GM12872 (cell line): ENCODE data around the gene ZER1.

ENCODE experiments used
- CTCF ChIP-seq: IDR thresholded peaks from 3 replicates; pipeline ENCODE4 v1.5.1; 2011; ENCODE audit warnings: low read depth, mild to moderate bottlenecking, low read length, moderate library complexity; ENCODE audit not compliant: insufficient read depth

ZER1 gene

GRCh38 chr9:128809831-128810230 lies 38.1 kb upstream of the ZER1 start:
- TF ChIP-seq CTCF, result peak; percentile 26; the same call in 1 of the 3 replicates

- no peak for TF ChIP-seq CTCF
Measured at GRCh38 chr9:128809036-128809599, 37.4 kb upstream of the ZER1 start.

- TF ChIP-seq CTCF, result no peak
Measured at GRCh38 chr9:128808543-128808942, 36.8 kb upstream of the ZER1 start.

- no peak for TF ChIP-seq CTCF
Measured at GRCh38 chr9:128807827-128808226, 36.1 kb upstream of the ZER1 start.

DNA sequence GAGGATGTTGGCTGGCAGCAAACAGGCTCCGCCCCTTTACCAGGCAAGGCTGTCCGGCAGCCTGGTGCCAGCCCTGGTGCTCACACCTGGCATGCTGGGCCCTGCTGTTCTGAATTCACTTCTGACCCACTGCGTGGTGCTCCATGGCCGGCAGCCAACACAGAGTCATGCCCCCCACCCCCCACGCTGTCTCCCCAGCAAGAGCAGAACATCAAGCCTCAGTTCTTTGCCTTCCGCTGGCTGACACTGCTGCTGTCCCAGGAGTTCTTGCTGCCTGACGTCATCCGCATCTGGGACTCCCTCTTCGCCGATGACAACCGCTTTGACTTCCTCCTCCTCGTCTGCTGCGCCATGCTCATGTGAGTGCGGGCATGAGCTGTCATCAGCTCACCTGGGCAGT lies 33.9 kb upstream of the ZER1 start:
- TF ChIP-seq CTCF, result no peak

- no peak for TF ChIP-seq CTCF
Measured at GRCh38 chr9:128802482-128802881, 30.8 kb upstream of the ZER1 start.

DNA sequence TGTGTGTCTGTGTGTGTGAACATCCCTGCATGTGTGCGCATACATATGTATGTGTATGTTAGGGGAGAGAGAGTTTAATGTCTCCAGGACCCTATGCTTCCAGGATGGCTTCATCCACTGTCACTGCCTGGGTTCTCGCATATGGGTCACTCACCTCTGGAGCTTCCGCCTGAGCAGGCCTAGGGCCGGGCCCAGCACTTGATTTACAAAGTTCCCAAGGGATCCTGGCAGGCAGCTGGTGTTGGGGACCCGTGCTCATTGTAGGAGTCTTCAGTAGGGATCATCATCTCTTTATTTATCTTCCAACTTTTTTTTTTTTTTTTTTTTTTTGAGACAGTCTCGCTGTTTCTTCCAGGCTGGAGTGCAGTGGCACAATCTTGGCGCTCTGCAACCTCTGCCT lies 28.3 kb upstream of the ZER1 start:
- TF ChIP-seq CTCF, result no peak
